Measurements from ENCODE around the gene C5orf15.
A peak's percentile ranks its signal among the peaks of the same experiment; 100 is the strongest.

C5orf15 gene

GRCh38 chr5:133931546-133931945, 36.9 kb downstream of the C5orf15 start:
- no peak overlapping the region for H3K4me3 ChIP-seq (ENCODE audit: low read depth, low read length)
- no peak for TF ChIP-seq CTCF (IDR thresholded peaks at IDR 0.05; ENCODE audit: low read depth, low read length, missing control alignments)
- no peak for DNase-seq (ENCODE audit: low read depth)
- in situ Hi-C loops (cut with HindIII; ENCODE audit: low sequenced_read_pairs): no loop called here

GRCh38 chr5:133930813-133931090, 37.7 kb downstream of the C5orf15 start:
- DNase-seq (ENCODE audit: low read depth): no peak
- no peak for TF ChIP-seq CTCF (IDR thresholded peaks at IDR 0.05; ENCODE audit: low read depth, low read length, missing control alignments)
- no peak overlapping the region for H3K4me3 ChIP-seq (ENCODE audit: low read depth, low read length)
- in situ Hi-C loops (cut with HindIII; ENCODE audit: low sequenced_read_pairs): no loop called here

GRCh38 chr5:133930061-133930812, 38.2 kb downstream of the C5orf15 start:
- in situ Hi-C loops (cut with HindIII; ENCODE audit: low sequenced_read_pairs): no loop called here
- no peak overlapping the region for H3K4me3 ChIP-seq (ENCODE audit: low read depth, low read length)
- DNase-seq (ENCODE audit: low read depth): peak; percentile 39
- no peak for TF ChIP-seq CTCF (IDR thresholded peaks at IDR 0.05; ENCODE audit: low read depth, low read length, missing control alignments)

- in situ Hi-C loops (cut with HindIII; ENCODE audit: low sequenced_read_pairs): loop anchor here (5.0 kb wide), 1 partner anchor 61 kb away; no protein-coding TSS in a partner anchor
- no peak overlapping the region for H3K4me3 ChIP-seq (ENCODE audit: low read depth, low read length)
- no peak for TF ChIP-seq CTCF (IDR thresholded peaks at IDR 0.05; ENCODE audit: low read depth, low read length, missing control alignments)
- no peak for DNase-seq (ENCODE audit: low read depth)
Observed at GRCh38 chr5:133928587-133929393, 39.6 kb downstream of the C5orf15 start.

GRCh38 chr5:133927300-133928180, 40.9 kb downstream of the C5orf15 start:
- in situ Hi-C loops (cut with HindIII; ENCODE audit: low sequenced_read_pairs): loop anchor here (5.0 kb wide), 1 partner anchor 60 kb away; no protein-coding TSS in a partner anchor
- H3K4me3 ChIP-seq (ENCODE audit: low read depth, low read length): no peak overlapping the region
- no peak for TF ChIP-seq CTCF (IDR thresholded peaks at IDR 0.05; ENCODE audit: low read depth, low read length, missing control alignments)
- DNase-seq (ENCODE audit: low read depth): no peak

Measured in astrocyte of the cerebellum (primary cell).